ENCODE measurements around the gene ARF1. TPM values are rescaled to one million over a fixed set of nuclear protein-coding genes. Genes with fewer than 3 reads are reported as not detected.

Gene ARF1
- total RNA-seq, 1 experiment from 2014 or later = 512 TPM

- BruUV-seq (replicated peaks) = TSS peak; percentile 72
- H3K36me3 Mint-ChIP-seq (ENCODE audit: insufficient read depth, unreplicated experiment) = peaks cover 68% of the 10 kb centered on the region
- peaks cover 34% of the 10 kb centered on the region for H3K4me1 Mint-ChIP-seq (ENCODE audit: low read depth, unreplicated experiment)
- peak overlapping the region; percentile 86 for H3K27ac Mint-ChIP-seq (ENCODE audit: unreplicated experiment)
- DNase-seq = no peak
- H3K4me3 Mint-ChIP-seq (ENCODE audit: low read depth, unreplicated experiment) = peak overlapping the region; percentile 89
- CTCF ChIA-PET = no interaction called here
- no peak for TF ChIP-seq CTCF (IDR thresholded peaks at IDR 0.05; ENCODE audit: unreplicated experiment)
- H3K27me3 Mint-ChIP-seq (ENCODE audit: unreplicated experiment) = no peaks in the 10 kb centered on the region
- H3K9me3 Mint-ChIP-seq (ENCODE audit: low read depth, unreplicated experiment) = no peaks in the 10 kb centered on the region
- intact Hi-C loops (cut with micrococcal nuclease; ENCODE audit: unreplicated experiment) = no loop called here
These were observed 25.7 kb downstream of the ARF1 start for GRCh38 chr1:228108055-228108690.

DNA sequence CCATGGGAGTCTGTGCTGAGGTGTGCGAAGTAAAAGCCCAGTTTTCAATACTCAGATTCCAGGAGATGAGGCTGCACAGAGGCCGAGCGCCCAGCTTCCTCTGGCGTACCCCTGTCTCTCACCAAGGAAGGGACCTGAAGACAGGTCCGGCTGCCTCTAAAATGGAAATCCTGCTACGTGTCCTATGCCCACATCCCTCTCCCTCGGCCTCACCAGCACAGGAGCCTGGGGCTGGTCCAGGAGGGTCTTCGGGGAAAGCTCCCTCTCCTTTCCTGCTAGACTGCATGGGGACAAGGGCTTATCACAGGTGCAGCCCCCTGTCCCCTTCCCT, 26.2 kb downstream of the ARF1 start:
- Mint-ChIP-seq H3K4me3 (ENCODE audit: low read depth, unreplicated experiment) (peak overlapping the region; percentile 89), H3K9me3 (ENCODE audit: low read depth, unreplicated experiment) (no peaks in the 10 kb centered on the region), H3K27ac (ENCODE audit: unreplicated experiment) (peak overlapping the region; percentile 86), H3K4me1 (ENCODE audit: low read depth, unreplicated experiment) (peaks cover 34% of the 10 kb centered on the region), H3K27me3 (ENCODE audit: unreplicated experiment) (no peaks in the 10 kb centered on the region), H3K36me3 (ENCODE audit: insufficient read depth, unreplicated experiment) (peaks cover 62% of the 10 kb centered on the region)
- CTCF ChIA-PET = no interaction called here
- intact Hi-C loops (cut with micrococcal nuclease; ENCODE audit: unreplicated experiment) = no loop called here
- no peak for TF ChIP-seq CTCF (IDR thresholded peaks at IDR 0.05; ENCODE audit: unreplicated experiment)
- no TSS peak for BruUV-seq (replicated peaks)
- DNase-seq = no peak

- H3K4me3 Mint-ChIP-seq (ENCODE audit: low read depth, unreplicated experiment) = peak within 1 kb of the TSS; percentile 89
- CTCF ChIA-PET = interaction anchor here (1.0 to 1.6 kb wide), 5 partner anchors 10 to 110 kb away, joined by 4 to 7 read pairs (median 5); partner anchors contain the start of gene IBA57
- TF ChIP-seq CTCF (IDR thresholded peaks at IDR 0.05; ENCODE audit: unreplicated experiment) = no peak
- peaks cover 31% of the 10 kb centered on the region for H3K4me1 Mint-ChIP-seq (ENCODE audit: low read depth, unreplicated experiment)
- intact Hi-C loops (cut with micrococcal nuclease; ENCODE audit: unreplicated experiment) = no loop called here
- H3K27ac Mint-ChIP-seq (ENCODE audit: unreplicated experiment) = peak within 1 kb of the TSS; percentile 86
- H3K36me3 Mint-ChIP-seq (ENCODE audit: insufficient read depth, unreplicated experiment) = peaks cover 56% of the 10 kb centered on the region
- H3K27me3 Mint-ChIP-seq (ENCODE audit: unreplicated experiment) = no peaks in the 10 kb centered on the region
- DNase-seq = peak; percentile 99
- no TSS peak for BruUV-seq (replicated peaks)
- no peaks in the 10 kb centered on the region for H3K9me3 Mint-ChIP-seq (ENCODE audit: low read depth, unreplicated experiment)
These were observed 26.8 kb downstream of the ARF1 start, which contains the start of gene MRPL55 for GRCh38 chr1:228109073-228109961. Gene MRPL55, minus strand, starts transcription at chr1:228109299. Its CDS starts 1,039 bp downstream, at chr1:228108260.

DNA sequence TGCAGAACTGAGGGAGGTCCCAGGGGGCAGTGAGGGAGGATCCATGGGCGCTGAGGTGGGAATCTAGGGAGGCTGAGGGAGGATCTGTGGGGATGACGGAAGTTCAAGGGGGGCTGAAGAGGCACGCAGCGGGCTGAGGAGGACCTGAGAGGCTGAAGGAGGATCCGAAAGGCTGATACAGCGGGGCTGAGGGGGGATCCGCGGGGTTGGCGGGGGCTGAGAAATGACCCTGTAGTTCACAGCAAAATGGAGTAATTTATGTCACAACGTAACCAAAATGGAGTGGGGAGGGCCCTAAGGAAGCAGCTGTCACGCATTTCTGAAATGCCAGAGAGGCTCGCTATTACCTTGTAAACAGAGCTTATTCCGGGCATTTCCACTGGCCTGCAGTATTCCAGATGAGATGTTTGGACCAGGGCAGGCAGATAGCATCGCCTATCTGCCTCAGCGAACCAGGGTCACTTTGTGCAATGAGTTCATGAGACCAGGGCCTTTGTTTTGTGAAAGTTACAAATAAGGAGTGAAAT, 27.5 kb downstream of the ARF1 start:
- Mint-ChIP-seq H3K27me3 (ENCODE audit: unreplicated experiment) (no peaks in the 10 kb centered on the region), H3K4me1 (ENCODE audit: low read depth, unreplicated experiment) (peaks cover 25% of the 10 kb centered on the region), H3K36me3 (ENCODE audit: insufficient read depth, unreplicated experiment) (peaks cover 49% of the 10 kb centered on the region), H3K9me3 (ENCODE audit: low read depth, unreplicated experiment) (no peaks in the 10 kb centered on the region), H3K27ac (ENCODE audit: unreplicated experiment) (peak overlapping the region; percentile 86), H3K4me3 (ENCODE audit: low read depth, unreplicated experiment) (peak overlapping the region; percentile 89)
- intact Hi-C loops (cut with micrococcal nuclease; ENCODE audit: unreplicated experiment) = no loop called here
- TF ChIP-seq CTCF (IDR thresholded peaks at IDR 0.05; ENCODE audit: unreplicated experiment) = no peak
- DNase-seq = no peak
- BruUV-seq (replicated peaks) = no TSS peak
- CTCF ChIA-PET = interaction anchor here (1.0 to 1.6 kb wide), 5 partner anchors 9 to 111 kb away, joined by 4 to 7 read pairs (median 5); partner anchors contain the start of gene IBA57

All from Calu3 (cell line).